Endodermal cell (in vitro differentiated cells): ENCODE data around the gene PHYKPL. TPM values are rescaled to one million over a fixed set of nuclear protein-coding genes. Genes with fewer than 3 reads are reported as not detected.
A peak's percentile ranks its signal among the peaks of the same experiment; 100 is the strongest.

Experiments used
- DNase-seq: peaks from one replicate; pipeline ENCODE4 v3.0.0-alpha.2; 2017
- H3K27ac ChIP-seq: 2 replicates; pipeline ENCODE4 v1.5.1; 2013; ENCODE audit warnings: mild to moderate bottlenecking, low read depth, low read length, moderate library complexity
- H3K27me3 ChIP-seq: 2 replicates; pipeline ENCODE4 v1.6.1; 2013; ENCODE audit warnings: mild to moderate bottlenecking, low read length, moderate library complexity; ENCODE audit not compliant: insufficient read depth, control insufficient read depth, poor library complexity, severe bottlenecking
- H3K36me3 ChIP-seq: 2 replicates; pipeline ENCODE4 v1.7.0; 2013; ENCODE audit warnings: mild to moderate bottlenecking, low read length, moderate library complexity; ENCODE audit not compliant: control insufficient read depth, insufficient read depth
- H3K4me1 ChIP-seq: one replicate; pipeline ENCODE4 v1.7.0; 2013; ENCODE audit warnings: low read length; ENCODE audit not compliant: control insufficient read depth, insufficient read depth
- H3K4me3 ChIP-seq: 2 replicates; pipeline ENCODE4 v1.5.1; 2013; ENCODE audit warnings: mild to moderate bottlenecking, low read length, moderate library complexity
- H3K9ac ChIP-seq: 2 replicates; pipeline ENCODE4 v1.6.1; 2013; ENCODE audit warnings: mild to moderate bottlenecking, low read length, moderate library complexity; ENCODE audit not compliant: poor library complexity, severe bottlenecking; ENCODE audit errors: extremely low read depth
- H3K9me3 ChIP-seq: 2 replicates; pipeline ENCODE4 v1.6.1; 2013; ENCODE audit warnings: mild to moderate bottlenecking, low read length, moderate library complexity; ENCODE audit not compliant: control insufficient read depth
- H3K27ac Mint-ChIP-seq: 2 replicates; pipeline ENCODE4 v1.8.0; 2020; ENCODE audit warnings: mixed read lengths
- H3K27me3 Mint-ChIP-seq: 2 replicates; pipeline ENCODE4 v1.8.0; 2021; ENCODE audit warnings: mild to moderate bottlenecking, mixed read lengths; ENCODE audit not compliant: insufficient read depth
- H3K36me3 Mint-ChIP-seq: 2 replicates; pipeline ENCODE4 v1.8.0; 2020; ENCODE audit warnings: low read depth, mixed read lengths
- H3K4me1 Mint-ChIP-seq: 2 replicates; pipeline ENCODE4 v1.8.0; 2020; ENCODE audit warnings: mixed read lengths
- H3K4me3 Mint-ChIP-seq: 2 replicates; pipeline ENCODE4 v1.8.0; 2020; ENCODE audit warnings: mild to moderate bottlenecking, moderate library complexity, mixed read lengths
- H3K9me3 Mint-ChIP-seq: 2 replicates; pipeline ENCODE4 v1.8.0; 2020; ENCODE audit warnings: mild to moderate bottlenecking, mixed read lengths
- CTCF ChIP-seq: fragments of 200-600 bp; sonication (generic); conservative IDR thresholded peaks from 2 replicates; pipeline ENCODE4 v1.5.0; 2021; ENCODE audit warnings: antibody characterized with exemption, mild to moderate bottlenecking
- WGBS, 2 experiments: methylation state at CpG; one replicate each; pipeline versions ENCODE4 v1.1.5 to v1.1.7; 2013; ENCODE audit warnings: missing lambda C conversion rate in 2 of 2, mixed read lengths in 1 of 2; ENCODE audit not compliant: insufficient coverage in 1 of 2, insufficient read length in 1 of 2; 5-methylcytosine and 5-hydroxymethylcytosine counted together
- total RNA-seq, 2 donors: library from RNA; stranded (reverse); fragmentation: NEBNext Ultra II Directional in 1 of 2; extraction: Animal tissue kit (Norgen Biotek cat#: 25700) in 1 of 2; gene quantifications; 2 replicates in 1 of 2; 3 replicates in 1 of 2; pipeline ENCODE4 v1.2.1, GENCODE V29; 2021

The PHYKPL gene
- total RNA-seq, 2 donors from 2014 or later = 59.9 to 82.5 TPM

DNA sequence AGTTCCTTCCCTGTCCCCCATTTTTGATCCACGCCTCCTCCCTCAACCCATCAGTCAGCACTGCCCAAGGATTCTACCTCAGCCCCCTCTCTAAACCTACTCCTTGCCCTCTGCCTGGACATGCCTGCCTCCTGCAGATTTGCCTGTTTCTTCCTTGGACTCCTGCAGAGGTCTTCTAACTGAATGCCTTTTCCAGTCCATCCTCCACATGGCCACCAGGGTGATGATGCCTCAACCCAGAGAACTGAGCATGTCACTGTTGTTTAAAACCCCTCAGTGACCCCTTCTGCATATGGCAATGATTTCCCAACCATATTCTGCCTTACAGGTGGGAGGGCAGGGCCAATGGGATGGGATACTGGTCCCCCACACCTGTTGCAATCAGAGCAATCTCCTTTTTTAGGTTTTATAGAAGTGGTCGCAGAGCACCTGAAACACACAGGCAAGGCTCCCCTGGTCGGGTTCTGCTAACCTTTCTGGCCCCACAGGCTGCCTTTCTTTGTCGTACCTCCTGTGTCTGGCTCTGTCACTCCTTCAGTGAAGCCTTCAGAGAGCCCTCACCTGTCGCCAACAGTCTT lies 9.3 kb downstream of the PHYKPL start:
- TF ChIP-seq CTCF = peak; percentile 41
- Mint-ChIP-seq H3K27me3 (no peaks in the 10 kb centered on the region), H3K27ac (peak overlapping the region; percentile 60), H3K4me3 (no peak overlapping the region), H3K36me3 (peaks cover 74% of the 10 kb centered on the region), H3K9me3 (no peaks in the 10 kb centered on the region), H3K4me1 (peaks cover 10% of the 10 kb centered on the region)
- Histone ChIP-seq H3K4me3 (no peak overlapping the region), H3K36me3 (peaks cover 71% of the 10 kb centered on the region), H3K9ac (no peak overlapping the region), H3K9me3 (peaks cover 10% of the 10 kb centered on the region), H3K27me3 (no peaks in the 10 kb centered on the region), H3K4me1 (no peaks in the 10 kb centered on the region), H3K27ac (no peak overlapping the region)
- WGBS, 2 experiments = 91% methylated on average over 4 to 5 of the region's 5 CpGs
- DNase-seq = peak; percentile 55

- WGBS, 2 experiments = 96% methylated on average over 14 to 15 of the region's 15 CpGs
- no peak overlapping the region for H3K4me3 Mint-ChIP-seq
These were observed 10.3 kb downstream of the PHYKPL start for GRCh38 chr5:178222292-178222691.

GRCh38 chr5:178221853-178222252 lies 10.7 kb downstream of the PHYKPL start:
- peaks cover 64% of the 10 kb centered on the region for H3K36me3 ChIP-seq
- no peak for DNase-seq
- peaks cover 10% of the 10 kb centered on the region for H3K4me1 Mint-ChIP-seq
- whole genome bisulfite sequencing, 2 experiments = 72 to 100% methylated on average over 3 to 5 of the region's 5 CpGs
- no peak overlapping the region for H3K4me3 ChIP-seq
- H3K9ac ChIP-seq = no peak overlapping the region
- H3K27ac ChIP-seq = no peak overlapping the region
- H3K9me3 ChIP-seq = no peaks in the 10 kb centered on the region
- peaks cover 70% of the 10 kb centered on the region for H3K36me3 Mint-ChIP-seq
- no peaks in the 10 kb centered on the region for H3K4me1 ChIP-seq
- TF ChIP-seq CTCF = no peak
- H3K4me3 Mint-ChIP-seq = no peak overlapping the region
- no peaks in the 10 kb centered on the region for H3K9me3 Mint-ChIP-seq
- H3K27me3 ChIP-seq = no peaks in the 10 kb centered on the region
- H3K27me3 Mint-ChIP-seq = no peaks in the 10 kb centered on the region
- H3K27ac Mint-ChIP-seq = no peak overlapping the region

More at GRCh38 chr5:178222292-178222691, 10.3 kb downstream of the PHYKPL start:
- no peaks in the 10 kb centered on the region for H3K4me1 ChIP-seq
- no peaks in the 10 kb centered on the region for H3K27me3 Mint-ChIP-seq
- no peak for TF ChIP-seq CTCF
- H3K9ac ChIP-seq = no peak overlapping the region
- H3K36me3 Mint-ChIP-seq = peaks cover 70% of the 10 kb centered on the region
- peaks cover 1% of the 10 kb centered on the region for H3K9me3 ChIP-seq
- H3K4me3 ChIP-seq = no peak overlapping the region
- no peaks in the 10 kb centered on the region for H3K27me3 ChIP-seq
- peaks cover 64% of the 10 kb centered on the region for H3K36me3 ChIP-seq
- peaks cover 10% of the 10 kb centered on the region for H3K4me1 Mint-ChIP-seq
- DNase-seq = no peak
- no peak overlapping the region for H3K27ac ChIP-seq
- no peaks in the 10 kb centered on the region for H3K9me3 Mint-ChIP-seq
- no peak overlapping the region for H3K27ac Mint-ChIP-seq
